Measurements from ENCODE around the gene HCST. TPM values are rescaled to one million over a fixed set of nuclear protein-coding genes. Genes with fewer than 3 reads are reported as not detected.

Gene HCST
- total RNA-seq, 1 donor from 2014 or later = 93.1 TPM

Other genes with a start within 250 kb of the HCST start
- gene UPK1A, start 236.0 kb upstream of the HCST start, total RNA-seq = 0.48 and 0.50 TPM in 2 replicates
- 55.9 and 57.1 TPM in 2 replicates for gene ZBTB32, start 198.0 kb upstream of the HCST start, total RNA-seq
- 60.0 and 62.6 TPM in 2 replicates for gene KMT2B, start 184.5 kb upstream of the HCST start, total RNA-seq
- 31.2 and 35.2 TPM in 2 replicates for gene IGFLR1, start 160.1 kb upstream of the HCST start, total RNA-seq
- 24.0 and 24.5 TPM in 2 replicates for gene U2AF1L4, start 157.1 kb upstream of the HCST start, total RNA-seq
- gene PSENEN, start 156.9 kb upstream of the HCST start, total RNA-seq = 42.0 and 45.5 TPM in 2 replicates
- 10.8 and 15.2 TPM in 2 replicates for gene LIN37, start 154.0 kb upstream of the HCST start, total RNA-seq
- gene HSPB6, start 145.5 kb upstream of the HCST start, total RNA-seq = not detected in 2 replicates
- gene PROSER3, start 144.4 kb upstream of the HCST start, total RNA-seq = 50.4 and 51.1 TPM in 2 replicates
- 67.1 and 72.6 TPM in 2 replicates for gene ARHGAP33, start 127.0 kb upstream of the HCST start, total RNA-seq
- not detected in 2 replicates for gene PRODH2, start 89.7 kb upstream of the HCST start, total RNA-seq
- gene NPHS1, start 50.0 kb upstream of the HCST start, total RNA-seq = not detected in 2 replicates
- 0.20 and 0.25 TPM in 2 replicates for gene KIRREL2, start 45.6 kb upstream of the HCST start, total RNA-seq
- 0.86 and 2.0 TPM in 2 replicates for gene APLP1, start 34.0 kb upstream of the HCST start, total RNA-seq
- gene NFKBID, start 2.0 kb upstream of the HCST start, total RNA-seq = 42.7 and 43.0 TPM in 2 replicates
- 0.52 TPM in 1 of 2 replicates, not detected in the other for gene TYROBP, start 5.8 kb downstream of the HCST start, total RNA-seq
- gene LRFN3, start 33.8 kb downstream of the HCST start, total RNA-seq = 9.7 and 11.4 TPM in 2 replicates
- 16.1 and 16.7 TPM in 2 replicates for gene SDHAF1, start 92.7 kb downstream of the HCST start, total RNA-seq
- 2.6 and 2.7 TPM in 2 replicates for gene SYNE4, start 106.3 kb downstream of the HCST start, total RNA-seq
- 34.6 and 39.2 TPM in 2 replicates for gene ALKBH6, start 111.7 kb downstream of the HCST start, total RNA-seq
- 3.0 and 5.1 TPM in 2 replicates for gene CLIP3, start 130.3 kb downstream of the HCST start, total RNA-seq
- 4.1 and 4.4 TPM in 2 replicates for gene THAP8, start 151.8 kb downstream of the HCST start, total RNA-seq
- 32.6 and 32.8 TPM in 2 replicates for gene WDR62, start 152.4 kb downstream of the HCST start, total RNA-seq
- gene OVOL3, start 208.6 kb downstream of the HCST start, total RNA-seq = not detected in 2 replicates
- 50.0 and 58.2 TPM in 2 replicates for gene POLR2I, start 212.3 kb downstream of the HCST start, total RNA-seq
- 184 and 185 TPM in 2 replicates for gene TBCB, start 212.9 kb downstream of the HCST start, total RNA-seq
- 500 TPM in 2 replicates for gene CAPNS1, start 237.5 kb downstream of the HCST start, total RNA-seq
- not detected in 2 replicates for gene COX7A1, start 249.9 kb downstream of the HCST start, total RNA-seq